Raji (cell line): ENCODE data around the gene CHMP6.

Experiments
- POLR2A ChIP-seq: IDR thresholded peaks from 2 replicates; pipeline ENCODE4 v1.6.1; 2011; ENCODE audit warnings: low read depth, low read length, control low read depth; ENCODE audit not compliant: insufficient read depth

Gene CHMP6

DNA sequence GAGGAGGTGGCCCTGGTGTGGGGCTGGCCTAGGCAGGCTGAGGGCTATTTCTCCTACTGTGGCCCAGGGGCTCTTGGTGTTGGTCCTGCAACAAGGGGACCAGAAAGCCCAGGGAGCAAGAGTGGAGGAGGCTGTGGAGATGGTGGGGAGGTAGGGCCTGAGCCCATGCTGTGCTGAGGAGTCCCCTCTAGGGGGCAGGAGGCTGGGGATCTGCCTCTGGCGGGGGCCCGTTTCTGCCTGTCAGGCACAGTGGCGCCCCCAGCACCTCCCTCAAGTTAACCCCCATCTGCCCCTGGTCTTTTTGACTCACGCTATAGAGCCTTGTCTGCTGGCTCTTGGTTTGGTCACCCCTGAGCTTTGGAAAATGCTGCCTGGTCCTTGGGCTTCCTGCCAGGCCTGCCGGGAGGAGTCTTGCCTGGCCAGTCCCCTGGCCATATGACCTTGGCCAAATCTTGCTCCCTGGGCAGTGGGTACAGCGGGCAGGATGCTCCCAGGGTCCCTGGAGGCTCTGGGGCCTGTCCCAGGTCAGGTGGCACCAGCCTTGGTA is 49.2 kb downstream of the CHMP6 start:
- TF ChIP-seq POLR2A, result no peak

DNA sequence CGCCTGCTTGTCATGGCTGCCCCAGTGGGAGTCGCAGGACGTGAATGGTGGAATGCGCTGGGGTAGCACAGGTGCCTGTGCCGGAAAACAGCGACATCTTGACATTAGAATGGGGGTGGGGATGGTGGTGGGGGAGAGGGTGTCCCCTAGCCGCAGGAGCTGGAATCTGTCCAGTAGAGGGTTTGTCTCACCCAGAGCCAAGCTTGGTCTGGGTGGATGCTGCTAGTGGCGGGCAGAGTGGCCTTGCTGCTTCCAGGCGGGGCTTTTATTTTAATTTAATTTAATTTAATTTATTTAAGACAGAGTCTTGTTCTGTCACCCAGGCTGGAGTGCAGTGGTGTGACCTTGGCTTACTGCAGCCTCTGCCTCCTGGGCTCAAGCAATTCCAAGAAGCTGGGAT is 51.0 kb downstream of the CHMP6 start:
- TF ChIP-seq POLR2A, result no peak

DNA sequence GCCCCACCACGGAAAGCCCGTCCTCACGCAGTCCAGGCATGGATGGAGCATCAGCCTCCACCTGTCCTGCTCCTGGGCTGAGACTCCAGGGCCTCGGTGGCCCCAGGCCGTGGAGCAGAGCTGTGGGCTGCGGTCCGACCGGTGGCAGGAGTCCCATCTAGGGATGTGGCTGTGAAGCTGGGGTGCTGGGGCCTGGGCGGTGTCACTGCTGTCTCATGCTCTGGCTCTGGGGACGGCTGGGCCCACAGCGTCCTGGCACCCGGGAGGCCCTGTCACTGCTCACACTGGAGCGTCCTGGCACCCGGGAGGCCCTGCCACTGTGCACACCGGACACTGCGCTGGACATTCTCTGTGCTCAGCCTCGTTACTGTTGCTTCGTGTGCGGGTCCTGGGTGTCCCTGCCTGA is 51.7 kb downstream of the CHMP6 start:
- no peak for TF ChIP-seq POLR2A

DNA sequence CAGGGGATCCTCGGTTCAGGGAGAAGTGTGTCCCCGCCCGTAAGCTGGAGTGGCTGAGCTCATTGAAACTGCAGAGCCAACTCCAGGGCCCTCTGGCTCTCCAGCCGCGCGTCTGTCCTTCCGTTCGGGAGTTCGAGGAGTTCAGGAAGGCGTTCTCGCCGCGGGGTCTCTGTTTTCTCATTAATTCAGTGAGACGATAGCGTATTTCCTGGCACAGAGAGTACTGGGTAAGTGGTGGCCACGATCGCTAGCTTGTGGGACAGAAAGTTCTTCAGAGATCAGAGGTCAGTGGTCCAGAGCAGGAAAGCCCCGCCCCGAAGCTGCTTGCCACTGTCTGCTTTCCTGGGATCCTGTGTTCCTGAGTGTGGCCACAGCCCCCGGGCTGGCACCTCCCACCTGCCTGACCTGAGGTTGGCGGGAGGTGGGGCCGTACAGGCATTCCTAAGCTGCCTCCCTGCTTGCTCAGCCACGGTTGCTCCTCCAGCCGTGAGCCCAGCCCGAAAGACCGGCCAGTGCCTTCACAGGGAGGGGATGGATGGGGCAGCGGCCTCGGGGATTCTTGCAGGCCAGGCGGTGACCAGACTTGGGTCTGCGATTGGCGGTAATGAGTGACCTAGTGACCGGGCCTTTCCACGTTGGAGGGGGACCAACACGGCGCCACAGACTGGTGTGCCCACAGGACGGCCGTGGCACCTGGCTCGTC is 52.2 kb downstream of the CHMP6 start:
- no peak for TF ChIP-seq POLR2A

DNA sequence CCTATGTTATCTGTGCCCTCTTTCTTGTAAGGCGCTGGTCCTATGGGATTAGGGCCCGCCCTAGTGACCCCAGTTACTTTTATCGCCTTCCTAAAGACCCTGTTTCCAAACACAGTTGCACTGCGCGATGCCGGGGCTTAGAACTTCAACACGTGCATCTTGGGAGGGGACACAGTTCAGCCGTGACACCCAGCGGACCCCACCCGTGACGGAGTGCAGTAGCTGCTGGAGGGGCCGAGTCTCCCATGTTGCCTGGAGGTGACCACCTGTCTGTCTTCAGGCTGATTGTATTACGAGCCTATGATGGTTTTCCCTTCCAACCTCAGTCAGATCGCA is 52.8 kb downstream of the CHMP6 start:
- no peak for TF ChIP-seq POLR2A

DNA sequence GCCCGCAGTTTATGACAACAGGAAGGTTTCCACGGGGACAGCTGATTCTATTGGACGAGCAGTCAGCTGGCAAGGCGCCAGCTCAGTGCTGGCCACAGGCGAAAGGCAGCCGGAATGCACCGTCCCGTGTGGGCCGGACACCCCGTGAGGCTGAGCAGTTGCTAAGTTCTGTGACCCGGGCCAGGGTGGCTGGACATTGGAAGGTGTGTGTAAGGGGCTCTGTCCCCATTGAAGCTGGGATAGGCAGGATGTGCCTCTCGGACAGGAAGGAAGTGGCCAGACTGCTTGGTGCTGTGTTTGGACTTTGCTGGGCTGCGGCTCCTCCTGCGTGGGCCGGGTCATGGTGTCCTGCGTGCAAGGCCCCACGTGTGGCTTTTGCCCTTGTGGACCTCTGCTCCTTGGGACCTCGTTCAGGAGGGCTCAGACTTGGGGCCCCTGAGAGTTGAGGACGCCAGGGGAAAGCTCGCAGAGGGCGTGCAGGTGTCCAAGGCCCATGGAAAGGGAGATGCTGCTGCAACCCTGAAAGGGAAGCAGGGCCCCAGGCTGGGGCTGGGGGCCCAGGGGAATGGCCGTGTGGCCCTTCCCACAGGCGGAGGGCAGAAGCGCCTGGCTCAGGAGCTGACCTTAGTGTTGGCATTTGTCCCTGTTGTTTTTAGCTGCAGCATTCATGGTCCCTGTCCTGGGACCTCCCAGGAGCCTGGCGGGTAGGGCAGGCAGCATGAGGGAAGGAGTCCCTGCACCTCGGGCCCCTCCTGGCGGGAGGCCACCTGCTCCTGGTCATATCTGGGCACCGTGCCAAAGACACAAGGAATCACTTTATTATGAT is 53.3 kb downstream of the CHMP6 start:
- TF ChIP-seq POLR2A, result no peak

DNA sequence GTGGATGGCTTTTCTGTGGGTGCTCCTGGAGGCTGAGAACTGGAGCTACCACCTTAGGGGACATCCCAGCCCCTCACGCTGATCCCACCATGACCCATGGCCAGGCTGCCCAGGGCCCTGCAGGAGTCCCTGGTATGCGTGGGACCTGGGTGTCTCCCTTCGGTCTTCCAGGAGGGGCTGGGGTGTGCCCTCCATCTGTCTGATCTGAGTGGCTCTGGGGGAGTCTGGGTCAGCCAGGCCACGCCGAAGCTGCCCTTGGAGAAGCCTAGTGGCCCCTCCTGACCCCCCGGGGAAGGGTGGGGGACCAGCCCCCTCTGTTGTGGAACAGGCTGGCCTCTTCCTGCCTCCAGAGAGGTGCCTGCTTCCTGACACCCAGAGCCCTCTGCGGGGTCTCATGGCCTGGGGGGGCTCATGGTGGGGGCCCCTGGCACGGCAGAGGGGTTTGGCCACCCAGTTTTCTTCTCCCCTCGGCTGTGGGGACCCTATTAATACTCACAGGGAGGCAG is 54.0 kb downstream of the CHMP6 start:
- no peak for TF ChIP-seq POLR2A

DNA sequence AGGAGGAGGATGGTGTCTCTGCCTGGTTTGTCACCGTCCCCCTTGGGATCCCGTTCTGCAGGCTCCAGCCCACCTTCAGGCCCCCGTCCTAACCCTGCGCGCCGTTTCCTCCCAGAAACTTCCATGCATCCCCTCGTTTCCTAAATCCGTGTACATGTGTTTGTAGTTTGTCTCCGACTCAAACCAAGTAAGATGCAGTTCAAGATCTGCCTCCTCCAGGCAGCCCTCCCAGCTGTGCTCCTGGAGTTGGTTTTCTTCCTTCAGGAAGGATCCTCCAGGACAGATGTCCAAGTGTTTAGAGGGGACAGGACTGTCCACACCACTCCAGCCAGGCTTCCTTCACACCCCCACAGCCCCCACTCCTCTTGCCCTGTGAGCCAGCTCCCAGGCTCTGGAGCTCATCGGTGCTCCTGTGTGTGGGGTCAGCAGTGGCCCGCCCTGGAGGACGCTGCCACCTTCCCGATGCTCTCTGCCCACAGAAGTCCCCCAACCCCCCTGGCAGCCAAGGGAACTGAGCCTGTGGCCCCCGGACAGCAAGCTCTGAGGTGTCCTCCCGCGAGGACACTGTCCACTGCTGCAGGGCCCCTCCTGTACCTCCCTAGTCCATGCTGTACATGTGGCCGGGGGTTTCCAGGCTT is 54.6 kb downstream of the CHMP6 start:
- no peak for TF ChIP-seq POLR2A

DNA sequence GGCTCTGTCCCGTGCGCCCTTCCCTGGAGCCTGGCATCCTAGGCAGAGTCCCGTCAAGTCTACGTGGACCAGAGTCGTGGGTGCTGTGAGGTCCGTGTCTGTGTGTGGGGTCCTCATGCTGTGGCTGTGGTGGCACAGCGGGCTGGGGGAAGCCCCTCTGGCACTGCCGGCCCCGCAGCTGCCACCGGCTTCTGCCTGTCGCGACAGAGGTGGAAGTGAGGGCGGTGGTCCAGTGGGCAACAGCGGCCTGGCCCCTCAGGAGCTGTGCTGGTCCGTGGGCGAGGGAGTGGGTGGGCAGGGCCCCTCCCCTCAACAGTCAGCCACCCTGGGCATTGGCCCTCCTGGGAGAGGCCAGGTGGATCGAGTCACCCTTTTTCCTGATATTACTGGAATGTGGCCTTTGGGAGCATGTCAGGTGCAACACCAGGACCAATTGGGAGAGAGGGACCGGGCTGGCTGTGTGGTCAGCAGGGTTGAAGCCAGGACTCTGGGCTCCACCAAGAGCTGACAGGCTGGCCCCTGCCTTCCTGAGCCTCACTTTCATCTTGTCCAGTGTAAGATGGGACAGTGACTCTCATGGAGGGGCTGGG is 55.2 kb downstream of the CHMP6 start:
- no peak for TF ChIP-seq POLR2A

DNA sequence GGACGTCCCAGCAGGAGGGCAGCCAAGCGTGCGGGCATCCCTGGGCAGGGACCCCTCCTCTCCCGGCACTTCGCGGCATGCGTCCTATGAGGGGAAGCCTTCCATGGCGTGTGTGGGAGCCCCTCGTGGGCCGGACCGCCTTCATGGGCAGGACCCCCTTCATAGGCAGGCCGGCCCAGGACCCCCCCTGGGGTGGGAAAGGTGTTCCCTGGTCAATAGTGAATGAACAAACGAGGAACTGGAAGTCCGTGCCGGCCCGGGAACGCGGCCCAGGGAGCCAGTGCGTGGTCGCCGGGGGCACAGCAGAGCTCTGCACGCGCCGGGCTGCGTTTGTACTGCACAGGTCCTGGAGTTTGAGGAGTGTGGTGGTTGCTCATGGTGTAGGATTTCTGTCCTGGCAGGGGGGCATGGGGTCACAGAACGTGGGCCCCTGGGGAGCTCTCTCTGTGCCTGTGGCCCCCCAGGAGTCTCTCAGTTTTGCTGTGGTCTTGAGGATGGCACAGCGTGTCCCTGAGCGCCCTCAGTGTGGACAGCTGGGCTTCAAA is 57.3 kb downstream of the CHMP6 start:
- no peak for TF ChIP-seq POLR2A

DNA sequence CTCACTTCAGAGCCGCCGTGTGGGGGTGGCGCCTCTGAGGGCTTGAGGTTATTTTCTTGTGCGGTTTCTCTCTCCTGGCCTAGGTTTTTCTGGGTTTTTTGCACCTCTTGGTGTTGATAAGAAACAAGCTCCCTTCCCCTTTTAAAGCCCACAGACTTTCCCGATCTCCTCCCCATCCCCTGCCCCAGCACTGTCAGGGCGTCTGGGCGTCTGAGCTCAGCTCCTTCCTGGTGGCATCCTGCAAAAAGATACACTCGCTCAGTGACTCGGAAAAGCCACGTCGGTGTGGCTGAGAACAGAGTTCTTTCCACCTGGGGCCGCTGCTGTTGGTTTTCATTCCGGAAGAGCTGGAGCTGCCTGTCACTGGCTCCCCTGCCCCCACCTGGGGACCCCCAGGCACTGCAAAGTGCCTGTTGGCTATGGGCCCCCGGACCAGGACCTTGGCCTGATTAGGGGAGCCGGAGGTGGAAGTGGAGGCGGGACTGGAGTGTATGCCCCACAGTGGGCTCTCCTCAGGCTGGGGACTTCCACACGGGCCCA is 57.8 kb downstream of the CHMP6 start:
- TF ChIP-seq POLR2A, result no peak
